ENCODE data around the gene NHERF1.

NHERF1 gene

GRCh38 chr17:74728033-74728701 is 20.3 kb upstream of the NHERF1 start:
- no peak overlapping the region for H3K9ac ChIP-seq (ENCODE audit: low read depth, low read length)
- H3K9me3 ChIP-seq (ENCODE audit: control insufficient read depth, insufficient read depth, low read length) = no peaks in the 10 kb centered on the region
- no peaks in the 10 kb centered on the region for H3K36me3 ChIP-seq (ENCODE audit: insufficient read depth, low read length)
- H3K4me1 ChIP-seq (ENCODE audit: insufficient read depth, low read length) = no peaks in the 10 kb centered on the region

- Histone ChIP-seq H3K9ac (ENCODE audit: low read depth, low read length) (no peak overlapping the region), H3K9me3 (ENCODE audit: control insufficient read depth, insufficient read depth, low read length) (no peaks in the 10 kb centered on the region), H3K36me3 (ENCODE audit: insufficient read depth, low read length) (no peaks in the 10 kb centered on the region), H3K4me1 (ENCODE audit: insufficient read depth, low read length) (no peaks in the 10 kb centered on the region)
Observed at GRCh38 chr17:74728702-74729075, 19.7 kb upstream of the NHERF1 start.

GRCh38 chr17:74729368-74729767 is 19.1 kb upstream of the NHERF1 start:
- H3K9me3 ChIP-seq (ENCODE audit: control insufficient read depth, insufficient read depth, low read length) = no peaks in the 10 kb centered on the region
- H3K4me1 ChIP-seq (ENCODE audit: insufficient read depth, low read length) = no peaks in the 10 kb centered on the region
- no peaks in the 10 kb centered on the region for H3K36me3 ChIP-seq (ENCODE audit: insufficient read depth, low read length)
- H3K9ac ChIP-seq (ENCODE audit: low read depth, low read length) = no peak overlapping the region

GRCh38 chr17:74729866-74730265 is 18.6 kb upstream of the NHERF1 start:
- Histone ChIP-seq H3K36me3 (ENCODE audit: insufficient read depth, low read length) (no peaks in the 10 kb centered on the region), H3K9me3 (ENCODE audit: control insufficient read depth, insufficient read depth, low read length) (no peaks in the 10 kb centered on the region), H3K9ac (ENCODE audit: low read depth, low read length) (no peak overlapping the region), H3K4me1 (ENCODE audit: insufficient read depth, low read length) (no peaks in the 10 kb centered on the region)

GRCh38 chr17:74730491-74731346 is 17.7 kb upstream of the NHERF1 start:
- peaks cover 4% of the 10 kb centered on the region; the same call in 1 of the 2 replicates for H3K4me1 ChIP-seq (ENCODE audit: insufficient read depth, low read length)
- H3K9ac ChIP-seq (ENCODE audit: low read depth, low read length) = no peak overlapping the region
- H3K9me3 ChIP-seq (ENCODE audit: control insufficient read depth, insufficient read depth, low read length) = no peaks in the 10 kb centered on the region
- no peaks in the 10 kb centered on the region for H3K36me3 ChIP-seq (ENCODE audit: insufficient read depth, low read length)

- Histone ChIP-seq H3K36me3 (ENCODE audit: insufficient read depth, low read length) (no peaks in the 10 kb centered on the region), H3K4me1 (ENCODE audit: insufficient read depth, low read length) (peaks cover 5% of the 10 kb centered on the region; the same call in 1 of the 2 replicates), H3K9me3 (ENCODE audit: control insufficient read depth, insufficient read depth, low read length) (no peaks in the 10 kb centered on the region), H3K9ac (ENCODE audit: low read depth, low read length) (no peak overlapping the region)
Observed at GRCh38 chr17:74731347-74731605, 17.2 kb upstream of the NHERF1 start.

- no peaks in the 10 kb centered on the region for H3K9me3 ChIP-seq (ENCODE audit: control insufficient read depth, insufficient read depth, low read length)
- peaks cover 5% of the 10 kb centered on the region; the same call in 1 of the 2 replicates for H3K4me1 ChIP-seq (ENCODE audit: insufficient read depth, low read length)
- H3K9ac ChIP-seq (ENCODE audit: low read depth, low read length) = no peak overlapping the region
- no peaks in the 10 kb centered on the region for H3K36me3 ChIP-seq (ENCODE audit: insufficient read depth, low read length)
Observed at GRCh38 chr17:74732042-74732867, 16.2 kb upstream of the NHERF1 start.

- H3K36me3 ChIP-seq (ENCODE audit: insufficient read depth, low read length) = no peaks in the 10 kb centered on the region
- H3K9me3 ChIP-seq (ENCODE audit: control insufficient read depth, insufficient read depth, low read length) = no peaks in the 10 kb centered on the region
- H3K4me1 ChIP-seq (ENCODE audit: insufficient read depth, low read length) = peaks cover 12% of the 10 kb centered on the region; the same call in 1 of the 2 replicates
- no peak overlapping the region for H3K9ac ChIP-seq (ENCODE audit: low read depth, low read length)
Observed at GRCh38 chr17:74733365-74734122, 14.9 kb upstream of the NHERF1 start.

GRCh38 chr17:74734256-74734655 is 14.2 kb upstream of the NHERF1 start:
- H3K9ac ChIP-seq (ENCODE audit: low read depth, low read length) = no peak overlapping the region
- H3K36me3 ChIP-seq (ENCODE audit: insufficient read depth, low read length) = no peaks in the 10 kb centered on the region
- peaks cover 17% of the 10 kb centered on the region for H3K4me1 ChIP-seq (ENCODE audit: insufficient read depth, low read length)
- no peaks in the 10 kb centered on the region for H3K9me3 ChIP-seq (ENCODE audit: control insufficient read depth, insufficient read depth, low read length)

- Histone ChIP-seq H3K9me3 (ENCODE audit: control insufficient read depth, insufficient read depth, low read length) (no peaks in the 10 kb centered on the region), H3K4me1 (ENCODE audit: insufficient read depth, low read length) (peaks cover 18% of the 10 kb centered on the region), H3K36me3 (ENCODE audit: insufficient read depth, low read length) (no peaks in the 10 kb centered on the region), H3K9ac (ENCODE audit: low read depth, low read length) (peak within 1 kb of the TSS; percentile 75)
Observed at GRCh38 chr17:74736513-74737298, 11.7 kb upstream of the NHERF1 start, which contains the start of gene RAB37. Gene RAB37 (plus strand): TSS chr17:74737256. CDS start chr17:74737273, 17 bp downstream.

GRCh38 chr17:74737299-74738050 is 11.0 kb upstream of the NHERF1 start:
- H3K4me1 ChIP-seq (ENCODE audit: insufficient read depth, low read length) = peaks cover 25% of the 10 kb centered on the region
- peak overlapping the region; percentile 75 for H3K9ac ChIP-seq (ENCODE audit: low read depth, low read length)
- H3K9me3 ChIP-seq (ENCODE audit: control insufficient read depth, insufficient read depth, low read length) = no peaks in the 10 kb centered on the region
- no peaks in the 10 kb centered on the region for H3K36me3 ChIP-seq (ENCODE audit: insufficient read depth, low read length)

GRCh38 chr17:74738051-74738996 is 10.1 kb upstream of the NHERF1 start:
- Histone ChIP-seq H3K36me3 (ENCODE audit: insufficient read depth, low read length) (no peaks in the 10 kb centered on the region), H3K9ac (ENCODE audit: low read depth, low read length) (peak overlapping the region; percentile 75), H3K4me1 (ENCODE audit: insufficient read depth, low read length) (peaks cover 25% of the 10 kb centered on the region), H3K9me3 (ENCODE audit: control insufficient read depth, insufficient read depth, low read length) (no peaks in the 10 kb centered on the region)
